ENCODE results near the gene IGLL5. TPM values are rescaled to one million over a fixed set of nuclear protein-coding genes. Genes with fewer than 3 reads are reported as not detected.

Gene IGLL5
- total RNA-seq, 2 experiments from 2014 or later: not detected

DNA sequence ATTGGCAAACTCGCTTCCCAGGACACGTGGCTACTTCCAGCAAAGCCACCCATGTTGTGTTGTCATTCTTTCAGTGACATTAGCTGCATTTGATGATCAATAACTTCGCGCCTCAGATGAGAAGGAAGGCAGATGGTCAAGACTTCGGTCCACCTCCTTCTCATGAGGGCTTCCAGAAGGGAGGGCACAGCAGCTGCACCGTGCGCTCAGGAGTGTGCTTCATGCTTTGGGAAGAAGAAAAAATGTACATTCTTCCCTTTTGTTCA lies 25.3 kb downstream of the IGLL5 start:
- intact Hi-C loops (cut with micrococcal nuclease): no loop called here
- TF ChIP-seq, protein P1, sequence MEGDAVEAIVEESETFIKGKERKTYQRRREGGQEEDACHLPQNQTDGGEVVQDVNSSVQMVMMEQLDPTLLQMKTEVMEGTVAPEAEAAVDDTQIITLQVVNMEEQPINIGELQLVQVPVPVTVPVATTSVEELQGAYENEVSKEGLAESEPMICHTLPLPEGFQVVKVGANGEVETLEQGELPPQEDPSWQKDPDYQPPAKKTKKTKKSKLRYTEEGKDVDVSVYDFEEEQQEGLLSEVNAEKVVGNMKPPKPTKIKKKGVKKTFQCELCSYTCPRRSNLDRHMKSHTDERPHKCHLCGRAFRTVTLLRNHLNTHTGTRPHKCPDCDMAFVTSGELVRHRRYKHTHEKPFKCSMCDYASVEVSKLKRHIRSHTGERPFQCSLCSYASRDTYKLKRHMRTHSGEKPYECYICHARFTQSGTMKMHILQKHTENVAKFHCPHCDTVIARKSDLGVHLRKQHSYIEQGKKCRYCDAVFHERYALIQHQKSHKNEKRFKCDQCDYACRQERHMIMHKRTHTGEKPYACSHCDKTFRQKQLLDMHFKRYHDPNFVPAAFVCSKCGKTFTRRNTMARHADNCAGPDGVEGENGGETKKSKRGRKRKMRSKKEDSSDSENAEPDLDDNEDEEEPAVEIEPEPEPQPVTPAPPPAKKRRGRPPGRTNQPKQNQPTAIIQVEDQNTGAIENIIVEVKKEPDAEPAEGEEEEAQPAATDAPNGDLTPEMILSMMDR (IDR thresholded peaks at IDR 0.05): no peak
- Mint-ChIP-seq H3K27ac (no peak overlapping the region), H3K4me3 (no peak overlapping the region), H3K4me1 (ENCODE audit: low read depth) (no peaks in the 10 kb centered on the region), H3K36me3 (ENCODE audit: low read depth) (no peaks in the 10 kb centered on the region), H3K9me3 (no peaks in the 10 kb centered on the region), H3K27me3 (no peaks in the 10 kb centered on the region)
- ATAC-seq (no peak), DNase-seq (no peak)
- CTCF ChIA-PET: no interaction called here
- POLR2A ChIA-PET: interaction anchor here (1.8 kb wide), 1 partner anchor 17 kb away, joined by 5 read pairs; no protein-coding TSS in a partner anchor

- H3K27me3 Mint-ChIP-seq: no peaks in the 10 kb centered on the region
- ATAC-seq (no peak), DNase-seq (no peak)
- ChIA-PET POLR2A (interaction anchor here (1.8 kb wide), 1 partner anchor 16 kb away, joined by 5 read pairs; no protein-coding TSS in a partner anchor), CTCF (no interaction called here)
- H3K27ac Mint-ChIP-seq: no peak overlapping the region
- intact Hi-C loops (cut with micrococcal nuclease): no loop called here
- H3K9me3 Mint-ChIP-seq: no peaks in the 10 kb centered on the region
- no peaks in the 10 kb centered on the region for H3K36me3 Mint-ChIP-seq (ENCODE audit: low read depth)
- TF ChIP-seq, protein P1 (IDR thresholded peaks at IDR 0.05): no peak
- H3K4me3 Mint-ChIP-seq: no peak overlapping the region
- H3K4me1 Mint-ChIP-seq (ENCODE audit: low read depth): no peaks in the 10 kb centered on the region
These were observed 26.4 kb downstream of the IGLL5 start for GRCh38 chr22:22913989-22914388.

GRCh38 chr22:22914726-22915669 lies 27.4 kb downstream of the IGLL5 start:
- H3K36me3 Mint-ChIP-seq (ENCODE audit: low read depth): no peaks in the 10 kb centered on the region
- TF ChIP-seq, protein P1 (IDR thresholded peaks at IDR 0.05): no peak
- no peaks in the 10 kb centered on the region for H3K4me1 Mint-ChIP-seq (ENCODE audit: low read depth)
- H3K9me3 Mint-ChIP-seq: no peaks in the 10 kb centered on the region
- DNase-seq (no peak), ATAC-seq (no peak)
- no peak overlapping the region for H3K27ac Mint-ChIP-seq
- H3K4me3 Mint-ChIP-seq: no peak overlapping the region
- POLR2A ChIA-PET: no interaction called here
- intact Hi-C loops (cut with micrococcal nuclease): no loop called here
- CTCF ChIA-PET: interaction anchor here (1.1 to 1.2 kb wide), 2 partner anchors 27 to 31 kb away, joined by 3 read pairs; no protein-coding TSS in a partner anchor
- H3K27me3 Mint-ChIP-seq: no peaks in the 10 kb centered on the region

DNA sequence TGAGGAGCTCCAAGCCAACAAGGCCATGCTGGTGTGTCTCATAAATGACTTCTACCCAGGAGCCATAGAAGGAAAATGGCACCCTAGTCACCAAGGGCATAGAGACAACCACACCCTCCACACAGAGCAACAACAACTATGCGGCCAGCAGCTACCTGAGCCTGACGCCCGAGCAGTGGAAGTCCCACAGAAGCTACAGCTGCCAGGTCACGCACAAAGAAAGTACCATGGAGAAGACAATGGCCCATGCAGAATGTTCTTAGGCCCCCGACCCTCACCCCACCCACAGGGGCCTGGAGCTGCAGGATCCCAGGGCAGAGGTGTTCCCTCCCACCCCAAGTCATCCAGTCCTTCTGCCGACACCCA lies 28.0 kb downstream of the IGLL5 start:
- no peaks in the 10 kb centered on the region for H3K9me3 Mint-ChIP-seq
- ATAC-seq: no peak
- ChIA-PET POLR2A (no interaction called here), CTCF (interaction anchor here (1.1 to 1.2 kb wide), 2 partner anchors 27 to 31 kb away, joined by 3 read pairs; no protein-coding TSS in a partner anchor)
- no peak overlapping the region for H3K27ac Mint-ChIP-seq
- DNase-seq: no peak
- TF ChIP-seq, protein P1 (IDR thresholded peaks at IDR 0.05): no peak
- no peaks in the 10 kb centered on the region for H3K36me3 Mint-ChIP-seq (ENCODE audit: low read depth)
- no peak overlapping the region for H3K4me3 Mint-ChIP-seq
- no peaks in the 10 kb centered on the region for H3K27me3 Mint-ChIP-seq
- intact Hi-C loops (cut with micrococcal nuclease): no loop called here
- H3K4me1 Mint-ChIP-seq (ENCODE audit: low read depth): no peaks in the 10 kb centered on the region

- Mint-ChIP-seq H3K4me3 (no peak overlapping the region), H3K27ac (no peak overlapping the region), H3K9me3 (no peaks in the 10 kb centered on the region), H3K36me3 (ENCODE audit: low read depth) (no peaks in the 10 kb centered on the region), H3K4me1 (ENCODE audit: low read depth) (no peaks in the 10 kb centered on the region), H3K27me3 (no peaks in the 10 kb centered on the region)
- POLR2A ChIA-PET: interaction anchor here (0.5 to 1.4 kb wide), 2 partner anchors 22 to 330 kb away, joined by 3 to 4 read pairs; no protein-coding TSS in a partner anchor
- CTCF ChIA-PET: interaction anchor here (1.0 kb wide), 1 partner anchor 128 kb away, joined by 3 read pairs; no protein-coding TSS in a partner anchor
- intact Hi-C loops (cut with micrococcal nuclease): no loop called here
- no peak for DNase-seq
- TF ChIP-seq, protein P1 (IDR thresholded peaks at IDR 0.05): no peak
- ATAC-seq: no peak
These were observed 28.8 kb downstream of the IGLL5 start for GRCh38 chr22:22916215-22916951.
